DOHH2 (cell line): Measurements from ENCODE around the gene TBC1D28.
A peak's percentile ranks its signal among the peaks of the same experiment; 100 is the strongest.
"Not testable (repeated sequence)": the region's sequence is repeated elsewhere in the genome, so short reads cannot be mapped to it uniquely, and the experiment has no call there.

Experiments used
- H3F3A ChIP-seq: fragments of 200-600 bp; sonication (generic), shearing (Covaris generic); 2 replicates; pipeline ENCODE4 v1.6.0; 2016; ENCODE audit warnings: antibody characterized with exemption, mild to moderate bottlenecking; ENCODE audit not compliant: control insufficient read depth, insufficient read depth
- H3K27ac ChIP-seq: fragments of 200-600 bp; sonication (generic); 2 replicates; pipeline ENCODE4 v1.5.1; 2014; ENCODE audit warnings: low read depth, mild to moderate bottlenecking, low read length, moderate library complexity
- H3K27me3 ChIP-seq: fragments of 200-600 bp; sonication (generic); 2 replicates; pipeline ENCODE4 v1.6.1; 2014; ENCODE audit warnings: mild to moderate bottlenecking, low read length, mixed read lengths; ENCODE audit not compliant: control insufficient read depth
- H3K36me3 ChIP-seq: fragments of 200-600 bp; sonication (generic); 2 replicates; pipeline ENCODE4 v1.6.1; 2014; ENCODE audit warnings: mild to moderate bottlenecking, low read length, moderate library complexity, mixed read lengths; ENCODE audit not compliant: control insufficient read depth
- H3K4me1 ChIP-seq: fragments of 200-600 bp; sonication (generic); 2 replicates; pipeline ENCODE4 v1.6.1; 2014; ENCODE audit warnings: mild to moderate bottlenecking, low read length, mixed read lengths; ENCODE audit not compliant: control insufficient read depth
- H3K4me2 ChIP-seq: fragments of 200-600 bp; sonication (generic); 2 replicates; pipeline ENCODE4 v1.6.0; 2014; ENCODE audit warnings: mild to moderate bottlenecking, low read length, moderate library complexity
- H3K4me3 ChIP-seq: fragments of 200-600 bp; sonication (generic); 2 replicates; pipeline ENCODE4 v1.5.1; 2014; ENCODE audit warnings: mild to moderate bottlenecking, low read length, mixed read lengths
- H3K79me2 ChIP-seq: fragments of 200-600 bp; sonication (generic); 2 replicates; pipeline ENCODE4 v1.6.1; 2014; ENCODE audit warnings: mild to moderate bottlenecking, low read length, mixed read lengths; ENCODE audit not compliant: control insufficient read depth
- H3K9me2 ChIP-seq: fragments of 200-600 bp; sonication (generic); replicated peaks from 2 replicates; pipeline ENCODE4 v1.6.1; 2014; ENCODE audit warnings: mild to moderate bottlenecking, low read length, mixed read lengths; ENCODE audit not compliant: control insufficient read depth
- H3K9me3 ChIP-seq: fragments of 200-600 bp; sonication (generic); 2 replicates; pipeline ENCODE4 v1.6.1; 2014; ENCODE audit warnings: antibody characterized with exemption, low read length, mixed read lengths; ENCODE audit not compliant: control insufficient read depth, insufficient read depth
- H4K20me1 ChIP-seq: fragments of 200-600 bp; sonication (generic); 2 replicates; pipeline ENCODE4 v1.6.0; 2014; ENCODE audit warnings: low read depth, mild to moderate bottlenecking, antibody characterized with exemption, low read length, moderate library complexity; ENCODE audit not compliant: control insufficient read depth, insufficient read depth
- EZH2phosphoT487 ChIP-seq: fragments of 200-600 bp; sonication (generic); IDR thresholded peaks from 2 replicates; pipeline ENCODE4 v1.6.1; 2017; ENCODE audit warnings: borderline replicate concordance, mild to moderate bottlenecking, antibody characterized with exemption, low read length, moderate library complexity, mixed read lengths
- TF ChIP-seq, protein P1 (sequence below): fragments of 200-600 bp; sonication (generic); IDR thresholded peaks from one replicate; pipeline ENCODE4 v1.5.1; 2014; ENCODE audit warnings: antibody characterized with exemption, mild to moderate bottlenecking, low read depth, low read length; ENCODE audit not compliant: poor library complexity, severe bottlenecking

Gene TBC1D28

DNA sequence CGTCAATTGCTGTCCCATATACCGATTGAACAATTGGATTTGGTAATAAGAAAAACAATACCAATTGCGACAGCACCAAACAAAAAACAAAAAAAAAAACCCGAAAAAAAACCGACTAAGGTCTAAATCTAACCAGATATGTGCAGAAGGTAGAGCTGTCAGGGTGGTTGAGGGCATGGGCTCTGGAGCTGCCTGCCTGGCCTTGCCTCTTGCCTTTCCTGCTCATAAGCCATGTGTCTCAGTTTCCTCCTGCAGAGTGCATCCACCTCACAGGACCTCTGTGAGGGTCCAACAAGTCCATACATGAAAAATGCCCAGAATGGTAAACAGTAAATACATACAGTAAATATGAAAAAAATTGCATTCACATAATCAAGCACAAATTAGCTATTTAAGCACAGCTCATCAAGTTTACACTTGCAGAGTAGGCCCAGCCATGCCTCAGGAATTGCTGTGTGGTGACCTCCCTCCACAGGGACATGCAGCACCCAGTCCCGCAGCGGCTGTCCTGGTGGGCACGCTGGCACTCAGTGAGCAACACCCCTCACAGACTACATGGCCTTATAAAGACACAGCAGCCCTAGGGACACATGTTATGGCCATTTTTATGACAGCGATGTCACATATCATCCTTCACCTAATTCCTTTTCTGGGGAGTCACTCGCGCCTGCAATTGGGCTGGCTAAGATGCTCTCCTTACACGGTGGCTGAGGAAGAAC lies 17.9 kb downstream of the TBC1D28 start:
- Histone ChIP-seq H3K4me3 (peak overlapping the region; percentile 47), H3F3A (no peaks in the 10 kb centered on the region), H3K36me3 (no peaks in the 10 kb centered on the region), H4K20me1 (no peaks in the 10 kb centered on the region), H3K4me2 (peak overlapping the region; percentile 59), H3K9me2 (no peaks in the 10 kb centered on the region), H3K27me3 (no peaks in the 10 kb centered on the region), H3K27ac (no peak overlapping the region), H3K9me3 (no peaks in the 10 kb centered on the region), H3K79me2 (no peaks in the 10 kb centered on the region), H3K4me1 (peaks cover 6% of the 10 kb centered on the region)
- TF ChIP-seq EZH2phosphoT487: no peak
- TF ChIP-seq, protein P1, sequence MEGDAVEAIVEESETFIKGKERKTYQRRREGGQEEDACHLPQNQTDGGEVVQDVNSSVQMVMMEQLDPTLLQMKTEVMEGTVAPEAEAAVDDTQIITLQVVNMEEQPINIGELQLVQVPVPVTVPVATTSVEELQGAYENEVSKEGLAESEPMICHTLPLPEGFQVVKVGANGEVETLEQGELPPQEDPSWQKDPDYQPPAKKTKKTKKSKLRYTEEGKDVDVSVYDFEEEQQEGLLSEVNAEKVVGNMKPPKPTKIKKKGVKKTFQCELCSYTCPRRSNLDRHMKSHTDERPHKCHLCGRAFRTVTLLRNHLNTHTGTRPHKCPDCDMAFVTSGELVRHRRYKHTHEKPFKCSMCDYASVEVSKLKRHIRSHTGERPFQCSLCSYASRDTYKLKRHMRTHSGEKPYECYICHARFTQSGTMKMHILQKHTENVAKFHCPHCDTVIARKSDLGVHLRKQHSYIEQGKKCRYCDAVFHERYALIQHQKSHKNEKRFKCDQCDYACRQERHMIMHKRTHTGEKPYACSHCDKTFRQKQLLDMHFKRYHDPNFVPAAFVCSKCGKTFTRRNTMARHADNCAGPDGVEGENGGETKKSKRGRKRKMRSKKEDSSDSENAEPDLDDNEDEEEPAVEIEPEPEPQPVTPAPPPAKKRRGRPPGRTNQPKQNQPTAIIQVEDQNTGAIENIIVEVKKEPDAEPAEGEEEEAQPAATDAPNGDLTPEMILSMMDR: no peak

DNA sequence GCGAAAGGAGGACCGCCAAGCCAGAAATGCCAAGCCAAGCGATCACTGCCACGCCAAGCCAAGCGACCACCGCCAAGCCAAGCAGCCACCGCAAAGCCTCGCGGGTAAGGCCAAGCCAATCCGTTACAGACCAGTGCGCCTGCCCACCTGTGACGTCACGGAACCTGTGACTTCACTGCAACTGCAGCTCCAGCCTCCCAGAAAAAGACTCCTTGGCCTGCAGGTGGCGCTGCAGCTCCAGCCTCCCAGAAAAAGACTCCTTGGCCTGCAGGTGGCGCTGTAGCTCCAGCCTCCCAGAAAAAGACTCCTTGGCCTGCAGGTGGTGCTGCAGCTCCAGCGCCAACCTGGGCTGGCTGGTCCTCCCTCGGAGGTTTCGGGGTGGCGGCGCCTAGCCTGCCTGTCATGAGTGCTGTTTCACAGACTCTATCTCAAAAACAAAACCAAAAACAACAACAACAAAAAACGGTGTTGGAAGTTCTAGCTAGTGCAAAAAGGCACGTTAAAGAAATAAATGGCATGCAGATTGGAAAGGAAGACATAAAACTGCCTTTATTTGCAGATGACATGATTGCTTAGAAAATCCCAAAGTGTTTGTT lies 18.6 kb downstream of the TBC1D28 start:
- not testable (repeated sequence) for H3K36me3 ChIP-seq, H3K27ac ChIP-seq, H3K9me2 ChIP-seq, H3K27me3 ChIP-seq, H4K20me1 ChIP-seq, H3F3A ChIP-seq, H3K9me3 ChIP-seq, H3K4me1 ChIP-seq, H3K79me2 ChIP-seq
- TF ChIP-seq, protein P1: peak; percentile 91
- Histone ChIP-seq H3K4me3 (peak overlapping the region; percentile 67), H3K4me2 (peak overlapping the region; percentile 59)

DNA sequence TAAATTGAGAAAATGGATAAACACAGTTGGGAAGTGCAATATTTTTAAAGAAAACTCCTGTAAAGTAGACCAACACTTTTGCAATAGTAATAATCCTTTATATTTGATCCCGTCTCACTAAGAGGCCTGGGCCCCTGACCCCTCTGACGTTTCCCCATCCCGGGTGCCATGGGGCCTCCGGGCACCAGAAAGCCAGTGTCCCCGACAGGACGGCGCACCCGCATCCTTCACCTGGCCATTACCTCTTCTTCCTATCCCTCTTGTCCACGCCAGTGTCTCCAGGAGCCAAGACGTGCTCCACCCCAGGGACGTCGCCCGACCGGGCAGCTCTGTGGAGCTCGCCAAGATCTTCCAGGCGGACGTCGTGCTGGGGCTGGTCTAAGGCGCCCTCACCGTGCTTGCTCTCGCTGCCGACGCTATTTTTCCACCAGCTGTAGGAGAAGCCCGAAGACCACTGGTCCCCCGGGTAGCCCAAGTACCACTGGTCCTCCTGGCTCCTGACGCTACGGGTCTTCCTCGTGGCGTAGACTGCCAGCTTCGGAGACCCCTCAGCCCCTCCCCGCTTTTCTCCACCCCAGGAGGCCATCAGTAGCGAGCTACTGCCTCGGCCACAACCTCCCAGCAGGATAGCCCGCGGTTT lies 19.2 kb downstream of the TBC1D28 start:
- not testable (repeated sequence) for H3F3A ChIP-seq
- H3K4me3 ChIP-seq: peak overlapping the region; percentile 67

DNA sequence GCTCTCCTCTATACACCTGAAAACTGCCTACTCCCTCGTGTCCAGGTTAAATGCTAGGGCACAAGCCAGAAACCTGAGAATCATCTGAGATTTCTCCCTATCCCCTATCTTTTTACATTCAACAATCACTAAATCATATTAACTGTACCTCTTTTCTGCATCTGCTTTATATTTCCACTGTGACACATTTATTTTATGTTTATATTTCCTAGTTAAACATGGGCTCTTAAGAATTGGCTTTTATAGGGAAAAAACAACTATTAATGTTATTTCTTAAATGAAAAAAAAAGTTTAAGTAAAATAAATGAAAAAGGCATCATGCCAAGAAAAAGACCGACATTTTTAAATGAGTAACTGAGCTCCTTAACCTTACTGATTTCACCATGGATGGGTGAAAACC lies 26.6 kb downstream of the TBC1D28 start:
- not testable (repeated sequence) for H3K27ac ChIP-seq, H3K4me1 ChIP-seq, H3K79me2 ChIP-seq, H3K9me3 ChIP-seq, H4K20me1 ChIP-seq, H3K9me2 ChIP-seq, H3K4me3 ChIP-seq, H3K36me3 ChIP-seq, H3K27me3 ChIP-seq, H3K4me2 ChIP-seq, H3F3A ChIP-seq

More for the DNA sequence above, 19.2 kb downstream of the TBC1D28 start:
- peak overlapping the region; percentile 52 for H3K4me2 ChIP-seq
- not testable (repeated sequence) for H4K20me1 ChIP-seq, H3K79me2 ChIP-seq, H3K27ac ChIP-seq, H3K9me3 ChIP-seq, H3K4me1 ChIP-seq, H3K9me2 ChIP-seq, H3K36me3 ChIP-seq, H3K27me3 ChIP-seq

DNA sequence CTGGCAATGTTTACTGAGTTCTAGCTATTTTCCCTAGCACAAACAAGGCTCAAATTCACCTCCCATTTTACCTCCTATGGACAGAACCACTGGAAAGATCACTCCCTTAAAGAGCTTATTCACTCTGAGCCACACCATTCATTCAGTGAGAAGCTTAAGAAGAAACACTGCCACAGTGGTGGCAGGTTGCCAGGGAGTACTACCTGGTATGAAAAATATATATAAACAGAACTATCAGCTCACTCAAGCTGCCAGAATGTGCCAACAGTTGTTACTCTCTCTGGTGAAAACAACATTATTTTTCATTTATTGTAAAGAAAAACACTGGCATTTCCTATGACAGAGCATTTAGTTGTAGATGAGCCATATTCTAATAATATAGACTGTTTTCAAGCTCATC lies 31.2 kb downstream of the TBC1D28 start:
- not testable (repeated sequence) for H3K4me2 ChIP-seq, H3K9me3 ChIP-seq, H4K20me1 ChIP-seq

DNA sequence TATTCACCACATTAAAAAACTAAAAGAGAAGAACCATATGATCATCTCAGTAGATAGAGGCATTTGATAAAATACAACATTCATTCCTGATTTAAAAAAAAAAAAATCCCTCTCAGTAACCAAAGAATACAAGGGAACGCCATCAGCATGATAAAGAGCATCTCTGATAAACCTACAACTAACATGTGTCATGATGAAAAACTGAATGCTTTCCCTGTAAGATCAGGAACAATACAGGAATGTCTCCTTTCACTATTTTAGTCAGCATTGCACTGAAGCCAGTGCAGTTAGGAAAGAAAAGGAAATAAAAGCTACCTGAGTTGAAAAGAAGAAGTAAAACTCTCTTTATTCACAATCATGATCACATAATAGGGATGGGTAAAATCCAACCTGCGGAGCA lies 51.1 kb downstream of the TBC1D28 start:
- not testable (repeated sequence) for H4K20me1 ChIP-seq, H3K9me2 ChIP-seq, H3K9me3 ChIP-seq, H3K79me2 ChIP-seq, H3K4me3 ChIP-seq, H3K27me3 ChIP-seq, H3K36me3 ChIP-seq, H3F3A ChIP-seq
- H3K4me2 ChIP-seq: peak overlapping the region; percentile 48
- peaks cover 34% of the 10 kb centered on the region for H3K4me1 ChIP-seq
- peak overlapping the region; percentile 64 for H3K27ac ChIP-seq

More for the DNA sequence above, 31.2 kb downstream of the TBC1D28 start:
- H3K27ac ChIP-seq, H3F3A ChIP-seq, H3K9me2 ChIP-seq, H3K4me3 ChIP-seq, H3K36me3 ChIP-seq, H3K79me2 ChIP-seq, H3K27me3 ChIP-seq: not testable (repeated sequence)
- peaks cover 18% of the 10 kb centered on the region for H3K4me1 ChIP-seq
